H9 (cell line): Measurements from ENCODE around the gene PAOX. TPM values are rescaled to one million over a fixed set of nuclear protein-coding genes. Genes with fewer than 3 reads are reported as not detected.
A peak's percentile ranks its signal among the peaks of the same experiment; 100 is the strongest.

Experiments
- DNase-seq: peaks from one replicate; pipeline ENCODE4 v3.0.0-alpha.2; 2017
- H2AFZ ChIP-seq: one replicate; pipeline ENCODE4 v1.6.1; 2013; ENCODE audit warnings: mild to moderate bottlenecking, low read length, control low read depth, moderate library complexity
- H2AK5ac ChIP-seq: 2 replicates; pipeline ENCODE4 v1.6.1; 2013; ENCODE audit warnings: low read length, control low read depth, mixed read lengths; ENCODE audit not compliant: insufficient read length
- H2BK120ac ChIP-seq: one replicate; pipeline ENCODE4 v1.6.1; 2013; ENCODE audit warnings: low read depth, mild to moderate bottlenecking, low read length, control low read depth, inconsistent platforms; ENCODE audit not compliant: poor library complexity, severe bottlenecking
- H2BK12ac ChIP-seq: 2 replicates; pipeline ENCODE4 v1.6.1; 2013; ENCODE audit warnings: low read length, control low read depth, mixed read lengths, low read depth; ENCODE audit not compliant: insufficient read length
- H2BK15ac ChIP-seq: 2 replicates; pipeline ENCODE4 v1.6.1; 2013; ENCODE audit warnings: low read depth, low read length, control low read depth
- H2BK20ac ChIP-seq: one replicate; pipeline ENCODE4 v1.6.1; 2013; ENCODE audit warnings: low read depth, mild to moderate bottlenecking, low read length, control low read depth, inconsistent platforms; ENCODE audit not compliant: poor library complexity, severe bottlenecking
- H2BK5ac ChIP-seq: 2 replicates; pipeline ENCODE4 v1.6.1; 2013; ENCODE audit warnings: low read length, control low read depth, mixed read lengths; ENCODE audit not compliant: insufficient read length
- H3K14ac ChIP-seq: 2 replicates; pipeline ENCODE4 v1.6.1; 2013; ENCODE audit warnings: low read length, control low read depth; ENCODE audit not compliant: insufficient read depth
- H3K18ac ChIP-seq: 2 replicates; pipeline ENCODE4 v1.6.1; 2013; ENCODE audit warnings: low read depth, mild to moderate bottlenecking, mixed read lengths, low read length, control low read depth; ENCODE audit not compliant: insufficient read length
- H3K23ac ChIP-seq: 2 replicates; pipeline ENCODE4 v1.6.1; 2013; ENCODE audit warnings: low read length, control low read depth, mixed read lengths, low read depth; ENCODE audit not compliant: insufficient read length
- H3K23me2 ChIP-seq: 2 replicates; pipeline ENCODE4 v1.6.1; 2013; ENCODE audit warnings: low read depth, mild to moderate bottlenecking, mixed read lengths, low read length, control low read depth; ENCODE audit not compliant: insufficient read length, poor library complexity, severe bottlenecking
- H3K27ac ChIP-seq: 2 replicates; pipeline ENCODE4 v1.5.1; 2013; ENCODE audit warnings: low read length, control low read depth, mixed read lengths, low read depth; ENCODE audit not compliant: insufficient read length
- H3K27me3 ChIP-seq: 2 replicates; pipeline ENCODE4 v1.6.1; 2013; ENCODE audit warnings: low read length, control low read depth, inconsistent platforms; ENCODE audit not compliant: insufficient read depth
- H3K4ac ChIP-seq: 2 replicates; pipeline ENCODE4 v1.6.1; 2013; ENCODE audit warnings: low read depth, mild to moderate bottlenecking, control low read depth, inconsistent platforms, low read length, moderate library complexity
- H3K4me1 ChIP-seq: 2 replicates; pipeline ENCODE4 v1.6.1; 2013; ENCODE audit warnings: low read length, control low read depth, inconsistent platforms; ENCODE audit not compliant: insufficient read depth
- H3K4me2 ChIP-seq: 2 replicates; pipeline ENCODE4 v1.6.1; 2013; ENCODE audit warnings: low read length, control low read depth, mixed read lengths; ENCODE audit not compliant: insufficient read length, insufficient read depth
- H3K56ac ChIP-seq: 2 replicates; pipeline ENCODE4 v1.6.1; 2013; ENCODE audit warnings: low read depth, mild to moderate bottlenecking, mixed read lengths, low read length, control low read depth; ENCODE audit not compliant: insufficient read length
- H3K79me1 ChIP-seq: 2 replicates; pipeline ENCODE4 v1.6.1; 2013; ENCODE audit warnings: low read depth, mild to moderate bottlenecking, moderate library complexity, low read length, control low read depth, inconsistent platforms; ENCODE audit not compliant: insufficient read depth, poor library complexity, severe bottlenecking
- H3K79me2 ChIP-seq: 2 replicates; pipeline ENCODE4 v1.6.1; 2013; ENCODE audit warnings: low read length, control low read depth, inconsistent platforms; ENCODE audit not compliant: insufficient read depth
- H3K9ac ChIP-seq: 2 replicates; pipeline ENCODE4 v1.6.1; 2013; ENCODE audit warnings: low read length, control low read depth, mixed read lengths; ENCODE audit not compliant: insufficient read length; ENCODE audit errors: extremely low read depth
- H3K9me3 ChIP-seq: one replicate; pipeline ENCODE4 v1.6.1; 2013; ENCODE audit warnings: low read depth, low read length, inconsistent platforms; ENCODE audit not compliant: control insufficient read depth
- H3T11ph ChIP-seq: one replicate; pipeline ENCODE4 v1.6.1; 2013; ENCODE audit warnings: mild to moderate bottlenecking, low read length, control low read depth, inconsistent platforms
- H4K20me1 ChIP-seq: one replicate; pipeline ENCODE4 v1.6.1; 2013; ENCODE audit not compliant: control insufficient read depth, insufficient read length, insufficient read depth
- H4K5ac ChIP-seq: 2 replicates; pipeline ENCODE4 v1.6.1; 2013; ENCODE audit warnings: low read depth, mild to moderate bottlenecking, mixed read lengths, low read length, control low read depth; ENCODE audit not compliant: insufficient read length
- H4K8ac ChIP-seq: replicated peaks from 2 replicates; pipeline ENCODE4 v1.6.1; 2013; ENCODE audit warnings: low read length, control low read depth, mixed read lengths, low read depth; ENCODE audit not compliant: insufficient read length
- H4K91ac ChIP-seq: 2 replicates; pipeline ENCODE4 v1.6.1; 2013; ENCODE audit warnings: low read depth, mild to moderate bottlenecking, moderate library complexity, mixed read lengths, low read length, control low read depth; ENCODE audit not compliant: insufficient read length
- H3K27ac Mint-ChIP-seq, 3 experiments: 2 replicates in 2 of 3; 3 replicates in 1 of 3; pipeline ENCODE4 v1.8.0; 2020 to 2021; ENCODE audit warnings: mixed read lengths in 3 of 3, mild to moderate bottlenecking in 1 of 3, moderate library complexity in 1 of 3
- H3K27me3 Mint-ChIP-seq: 2 replicates; pipeline ENCODE4 v1.8.0; 2021; ENCODE audit warnings: low read depth, mild to moderate bottlenecking, moderate library complexity, mixed read lengths
- H3K36me3 Mint-ChIP-seq, 3 experiments: 2 replicates in 2 of 3; 3 replicates in 1 of 3; pipeline ENCODE4 v1.8.0; 2020 to 2021; ENCODE audit warnings: low read depth in 3 of 3, mixed read lengths in 3 of 3; ENCODE audit not compliant: insufficient read depth in 1 of 3
- H3K4me1 Mint-ChIP-seq, 2 experiments: 2 replicates each; pipeline ENCODE4 v1.8.0; 2020; ENCODE audit warnings: mixed read lengths in 2 of 2
- H3K4me3 Mint-ChIP-seq, 2 experiments: 2 replicates in 1 of 2; 3 replicates in 1 of 2; pipeline ENCODE4 v1.8.0; 2020 to 2021; ENCODE audit warnings: mild to moderate bottlenecking in 2 of 2, mixed read lengths in 2 of 2, moderate library complexity in 1 of 2
- H3K9me3 Mint-ChIP-seq, 2 experiments: 2 replicates in 1 of 2; 3 replicates in 1 of 2; pipeline ENCODE4 v1.8.0; 2020; ENCODE audit warnings: mild to moderate bottlenecking in 2 of 2, mixed read lengths in 2 of 2, moderate library complexity in 1 of 2
- WGBS: extraction: QIAGEN DNeasy Blood & Tissue Kit; methylation state at CpG from one replicate; pipeline ENCODE4 v1.1.7; 2013; ENCODE audit warnings: missing lambda C conversion rate, low lambda C conversion rate, mixed read lengths; ENCODE audit not compliant: insufficient read length; ENCODE audit errors: extremely low coverage; 5-methylcytosine and 5-hydroxymethylcytosine counted together
- total RNA-seq: library from RNA; stranded (reverse); gene quantifications from 2 replicates; pipeline ENCODE4 v1.2.1, GENCODE V29; 2021
- TF ChIP-seq, protein P1 (sequence below): fragments of 200-600 bp; sonication (generic); conservative IDR thresholded peaks from 3 replicates; pipeline ENCODE4 v1.8.0; 2021; ENCODE audit warnings: antibody characterized with exemption, mild to moderate bottlenecking

Gene PAOX
- total RNA-seq, 1 experiment from 2014 or later: 5.6 TPM

GRCh38 chr10:133415752-133416151 lies 36.7 kb downstream of the PAOX start:
- Histone ChIP-seq H2BK12ac (no peak overlapping the region), H3K79me2 (no peaks in the 10 kb centered on the region), H3K23ac (no peak overlapping the region), H3T11ph (no peak overlapping the region), H4K5ac (no peak overlapping the region), H4K8ac (no peak overlapping the region), H2BK15ac (no peak overlapping the region), H3K9me3 (peaks cover 6% of the 10 kb centered on the region), H3K9ac (no peak overlapping the region), H2AFZ (no peak overlapping the region), H2AK5ac (no peak overlapping the region), H2BK20ac (no peak overlapping the region), H3K4me1 (no peaks in the 10 kb centered on the region), H3K14ac (no peak overlapping the region; the same call in 1 of the 2 replicates), H3K27me3 (no peaks in the 10 kb centered on the region), H3K23me2 (no peaks in the 10 kb centered on the region), H3K79me1 (peaks cover 2% of the 10 kb centered on the region), H3K18ac (no peak overlapping the region), H4K20me1 (no peaks in the 10 kb centered on the region), H3K4me2 (no peak overlapping the region), H3K4ac (no peak overlapping the region), H3K27ac (no peak overlapping the region), H4K91ac (no peak overlapping the region), H3K56ac (no peak overlapping the region), H2BK120ac (no peak overlapping the region), H2BK5ac (no peak overlapping the region)
- Mint-ChIP-seq H3K27me3 (no peaks in the 10 kb centered on the region), H3K4me1 (no peaks in the 10 kb centered on the region), H3K36me3 (peaks cover 53 to 66% (median 66%) of the 10 kb centered on the region in 3 experiments), H3K27ac (no peak overlapping the region), H3K4me3 (no peak overlapping the region), H3K9me3 (peaks cover 37 to 44% of the 10 kb centered on the region in 2 experiments)
- DNase-seq: peak; percentile 24
- TF ChIP-seq, protein P1, sequence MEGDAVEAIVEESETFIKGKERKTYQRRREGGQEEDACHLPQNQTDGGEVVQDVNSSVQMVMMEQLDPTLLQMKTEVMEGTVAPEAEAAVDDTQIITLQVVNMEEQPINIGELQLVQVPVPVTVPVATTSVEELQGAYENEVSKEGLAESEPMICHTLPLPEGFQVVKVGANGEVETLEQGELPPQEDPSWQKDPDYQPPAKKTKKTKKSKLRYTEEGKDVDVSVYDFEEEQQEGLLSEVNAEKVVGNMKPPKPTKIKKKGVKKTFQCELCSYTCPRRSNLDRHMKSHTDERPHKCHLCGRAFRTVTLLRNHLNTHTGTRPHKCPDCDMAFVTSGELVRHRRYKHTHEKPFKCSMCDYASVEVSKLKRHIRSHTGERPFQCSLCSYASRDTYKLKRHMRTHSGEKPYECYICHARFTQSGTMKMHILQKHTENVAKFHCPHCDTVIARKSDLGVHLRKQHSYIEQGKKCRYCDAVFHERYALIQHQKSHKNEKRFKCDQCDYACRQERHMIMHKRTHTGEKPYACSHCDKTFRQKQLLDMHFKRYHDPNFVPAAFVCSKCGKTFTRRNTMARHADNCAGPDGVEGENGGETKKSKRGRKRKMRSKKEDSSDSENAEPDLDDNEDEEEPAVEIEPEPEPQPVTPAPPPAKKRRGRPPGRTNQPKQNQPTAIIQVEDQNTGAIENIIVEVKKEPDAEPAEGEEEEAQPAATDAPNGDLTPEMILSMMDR: no peak
- WGBS: no CpG with 5 or more reads among the region's 25 CpGs
